ENCODE results near the gene KLHL42. TPM values are rescaled to one million over a fixed set of nuclear protein-coding genes. Genes with fewer than 3 reads are reported as not detected.
"Not testable (repeated sequence)": the region's sequence is repeated elsewhere in the genome, so short reads cannot be mapped to it uniquely, and the experiment has no call there.

Gene KLHL42
- total RNA-seq: 5.6 TPM
- long read RNA-seq, full-length matches to known transcripts: 4 of 5 reads
- long read RNA-seq, partial matches to known transcripts: 0 of 5 reads
- long read RNA-seq, other reads (novel, unspliced or antisense): 1 of 5 reads

- DNase-seq (ENCODE audit: missing footprints) (peak; percentile 89), ATAC-seq (peak; percentile 93)
- intact Hi-C loops (cut with DNase I): no loop called here
These were observed at the start of gene KLHL42, which contains the start of gene MANSC4 for GRCh38 chr12:27779920-27780611. TSS of gene KLHL42 (plus strand) at chr12:27780233. CDS start at chr12:27780331, 98 bp downstream. TSS of gene MANSC4 (minus strand) at chr12:27780236. CDS start at chr12:27771276, 8,960 bp downstream.

GRCh38 chr12:27732281-27732680 lies 47.8 kb upstream of the KLHL42 start:
- DNase-seq (ENCODE audit: missing footprints) (no peak), ATAC-seq (no peak)
- intact Hi-C loops (cut with DNase I): loop anchor here (2.0 to 10.0 kb wide), 2 partner anchors 209 to 1143 kb away; no protein-coding TSS in a partner anchor

- DNase-seq (ENCODE audit: missing footprints) (no peak), ATAC-seq (no peak)
- intact Hi-C loops (cut with DNase I): loop anchor here (1.0 to 10.0 kb wide), 3 partner anchors 88 to 1142 kb away; no protein-coding TSS in a partner anchor
These were observed 46.9 kb upstream of the KLHL42 start for GRCh38 chr12:27733052-27733656.

- no peak for ATAC-seq
- DNase-seq (ENCODE audit: missing footprints): no peak
- intact Hi-C loops (cut with DNase I): loop anchor here (1.0 to 10.0 kb wide), 3 partner anchors 88 to 1141 kb away; no protein-coding TSS in a partner anchor
These were observed 46.2 kb upstream of the KLHL42 start for GRCh38 chr12:27733791-27734190.

GRCh38 chr12:27734321-27734720 lies 45.7 kb upstream of the KLHL42 start:
- ATAC-seq; DNase-seq (ENCODE audit: missing footprints): not testable (repeated sequence)
- intact Hi-C loops (cut with DNase I): loop anchor here (10.0 kb wide), 1 partner anchor 1140 kb away; no protein-coding TSS in a partner anchor

GRCh38 chr12:27743601-27744000 lies 36.4 kb upstream of the KLHL42 start:
- DNase-seq (ENCODE audit: missing footprints): no peak
- no peak for ATAC-seq
- intact Hi-C loops (cut with DNase I): no loop called here

GRCh38 chr12:27745734-27746133 lies 34.3 kb upstream of the KLHL42 start:
- DNase-seq (ENCODE audit: missing footprints); intact Hi-C loops (cut with DNase I); ATAC-seq: not testable (repeated sequence)

- ATAC-seq (no peak), DNase-seq (ENCODE audit: missing footprints) (no peak)
- intact Hi-C loops (cut with DNase I): no loop called here
These were observed 32.8 kb upstream of the KLHL42 start for GRCh38 chr12:27747111-27747820.

GRCh38 chr12:27751386-27752047 lies 28.5 kb upstream of the KLHL42 start:
- no peak for ATAC-seq
- no peak for DNase-seq (ENCODE audit: missing footprints)
- intact Hi-C loops (cut with DNase I): no loop called here

GRCh38 chr12:27754795-27755194 lies 25.2 kb upstream of the KLHL42 start:
- ATAC-seq: no peak
- no peak for DNase-seq (ENCODE audit: missing footprints)
- intact Hi-C loops (cut with DNase I): no loop called here

- ATAC-seq: no peak
- no peak for DNase-seq (ENCODE audit: missing footprints)
- intact Hi-C loops (cut with DNase I): no loop called here
These were observed 23.3 kb upstream of the KLHL42 start for GRCh38 chr12:27756670-27757195.

- intact Hi-C loops (cut with DNase I): no loop called here
- DNase-seq (ENCODE audit: missing footprints) (no peak), ATAC-seq (no peak)
These were observed 17.3 kb upstream of the KLHL42 start for GRCh38 chr12:27762757-27763156.

- ATAC-seq: no peak
- no peak for DNase-seq (ENCODE audit: missing footprints)
- intact Hi-C loops (cut with DNase I): no loop called here
These were observed 13.4 kb upstream of the KLHL42 start for GRCh38 chr12:27766587-27766986.

GRCh38 chr12:27769142-27769673 lies 10.8 kb upstream of the KLHL42 start:
- ATAC-seq (no peak), DNase-seq (ENCODE audit: missing footprints) (no peak)
- intact Hi-C loops (cut with DNase I): no loop called here

GRCh38 chr12:27771481-27772327 lies 8.3 kb upstream of the KLHL42 start:
- DNase-seq (ENCODE audit: missing footprints) (no peak), ATAC-seq (no peak)
- intact Hi-C loops (cut with DNase I): no loop called here

GRCh38 chr12:27772328-27773049 lies 7.5 kb upstream of the KLHL42 start:
- DNase-seq (ENCODE audit: missing footprints): no peak
- no peak for ATAC-seq
- intact Hi-C loops (cut with DNase I): no loop called here

- DNase-seq (ENCODE audit: missing footprints) (no peak), ATAC-seq (no peak)
- intact Hi-C loops (cut with DNase I): no loop called here
These were observed 2.9 kb upstream of the KLHL42 start for GRCh38 chr12:27777141-27777540.
